ENCODE results near the gene DLG1. TPM values are rescaled to one million over a fixed set of nuclear protein-coding genes. Genes with fewer than 3 reads are reported as not detected.

Gene DLG1
- total and polyA plus RNA-seq, 2 donors (not counting 1 experiment from before 2014, with no cell fraction given): 47.7 to 53.0 TPM

DNA sequence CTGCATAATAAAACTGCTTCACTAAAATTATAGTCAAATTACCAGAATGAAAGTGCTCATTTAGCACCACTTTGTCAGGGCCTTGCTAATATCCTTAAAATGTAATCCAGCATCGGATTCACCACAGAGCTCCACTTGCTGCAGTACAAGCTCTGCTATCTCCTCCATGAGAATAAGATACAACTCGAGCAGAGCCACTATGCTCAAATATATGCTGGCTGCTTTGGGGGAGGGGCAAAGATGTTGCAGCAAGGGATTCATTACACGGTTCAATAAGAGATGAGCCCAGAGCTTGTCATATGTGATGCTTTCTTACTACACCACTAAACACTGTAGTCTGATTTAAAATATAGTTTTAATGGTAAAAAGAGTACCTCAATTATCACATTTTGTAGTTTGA is 72.2 kb downstream of the DLG1 start:
- H3K79me2 ChIP-seq (ENCODE audit: control insufficient read depth, insufficient read depth, low read length): peaks cover 19% of the 10 kb centered on the region
- no peaks in the 10 kb centered on the region for H3K9me3 ChIP-seq (ENCODE audit: control insufficient read depth, insufficient read depth, low read depth, low read length)
- DNase-seq (ENCODE audit: low read depth in 2 of 2): no peak
- H3K4me2 ChIP-seq (ENCODE audit: extremely low read depth, insufficient read depth, low read length): no peak overlapping the region
- H2AFZ ChIP-seq (ENCODE audit: low read length): no peak overlapping the region
- H3K9ac ChIP-seq (ENCODE audit: insufficient read depth, low read length): no peak overlapping the region
- H3K4me1 ChIP-seq (ENCODE audit: control insufficient read depth, extremely low read depth, insufficient read depth, low read length): peaks cover 5% of the 10 kb centered on the region
- no peaks in the 10 kb centered on the region for H3K36me3 ChIP-seq (ENCODE audit: control insufficient read depth, insufficient read depth, low read length)
- H3K27ac ChIP-seq (ENCODE audit: insufficient read depth, low read length): no peak overlapping the region
- H3K4me3 ChIP-seq (replicated peaks in 1 of 4; ENCODE audit: control extremely low read depth in 1 of 4, insufficient read depth in 1 of 4, low read depth in 3 of 4, low read length in 4 of 4): no peak overlapping the region
- no peak for TF ChIP-seq EZH2 (IDR thresholded peaks at IDR 0.05; ENCODE audit: low read length, missing control alignments)
- TF ChIP-seq, protein P1, sequence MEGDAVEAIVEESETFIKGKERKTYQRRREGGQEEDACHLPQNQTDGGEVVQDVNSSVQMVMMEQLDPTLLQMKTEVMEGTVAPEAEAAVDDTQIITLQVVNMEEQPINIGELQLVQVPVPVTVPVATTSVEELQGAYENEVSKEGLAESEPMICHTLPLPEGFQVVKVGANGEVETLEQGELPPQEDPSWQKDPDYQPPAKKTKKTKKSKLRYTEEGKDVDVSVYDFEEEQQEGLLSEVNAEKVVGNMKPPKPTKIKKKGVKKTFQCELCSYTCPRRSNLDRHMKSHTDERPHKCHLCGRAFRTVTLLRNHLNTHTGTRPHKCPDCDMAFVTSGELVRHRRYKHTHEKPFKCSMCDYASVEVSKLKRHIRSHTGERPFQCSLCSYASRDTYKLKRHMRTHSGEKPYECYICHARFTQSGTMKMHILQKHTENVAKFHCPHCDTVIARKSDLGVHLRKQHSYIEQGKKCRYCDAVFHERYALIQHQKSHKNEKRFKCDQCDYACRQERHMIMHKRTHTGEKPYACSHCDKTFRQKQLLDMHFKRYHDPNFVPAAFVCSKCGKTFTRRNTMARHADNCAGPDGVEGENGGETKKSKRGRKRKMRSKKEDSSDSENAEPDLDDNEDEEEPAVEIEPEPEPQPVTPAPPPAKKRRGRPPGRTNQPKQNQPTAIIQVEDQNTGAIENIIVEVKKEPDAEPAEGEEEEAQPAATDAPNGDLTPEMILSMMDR (conservative IDR thresholded peaks at IDR 0.05 in 1 of 2, IDR thresholded peaks at IDR 0.05 in 1 of 2; ENCODE audit: low read depth in 1 of 2, low read length in 2 of 2): no peak
- no peaks in the 10 kb centered on the region for H3K27me3 ChIP-seq (ENCODE audit: control insufficient read depth, insufficient read depth, low read length)
- H4K20me1 ChIP-seq (ENCODE audit: control insufficient read depth, extremely low read depth, insufficient read depth, low read length): peaks cover 2% of the 10 kb centered on the region

DNA sequence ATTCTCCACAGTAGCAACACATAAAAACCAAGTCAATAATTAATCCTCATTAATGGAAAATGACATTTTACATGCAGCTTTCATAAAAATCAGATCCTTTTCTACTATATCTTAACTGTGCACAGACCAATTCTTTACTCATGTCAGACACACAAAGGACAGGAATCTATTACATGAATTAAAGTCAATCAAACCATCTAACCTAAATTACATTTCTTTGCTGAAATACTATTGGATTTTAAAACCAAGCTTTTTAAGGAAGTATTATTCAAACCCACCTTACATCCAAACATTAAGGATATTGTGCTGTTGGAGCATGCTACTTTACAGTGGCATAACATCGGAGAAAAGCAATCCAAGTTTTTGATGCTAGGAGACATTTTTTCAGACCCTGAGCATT is 72.8 kb downstream of the DLG1 start:
- Histone ChIP-seq H3K27me3 (ENCODE audit: control insufficient read depth, insufficient read depth, low read length) (no peaks in the 10 kb centered on the region), H3K36me3 (ENCODE audit: control insufficient read depth, insufficient read depth, low read length) (no peaks in the 10 kb centered on the region), H2AFZ (ENCODE audit: low read length) (no peak overlapping the region), H3K9me3 (ENCODE audit: control insufficient read depth, insufficient read depth, low read depth, low read length) (no peaks in the 10 kb centered on the region), H3K4me2 (ENCODE audit: extremely low read depth, insufficient read depth, low read length) (no peak overlapping the region), H3K27ac (ENCODE audit: insufficient read depth, low read length) (no peak overlapping the region), H3K4me1 (ENCODE audit: control insufficient read depth, extremely low read depth, insufficient read depth, low read length) (peaks cover 5% of the 10 kb centered on the region), H4K20me1 (ENCODE audit: control insufficient read depth, extremely low read depth, insufficient read depth, low read length) (peaks cover 2% of the 10 kb centered on the region), H3K9ac (ENCODE audit: insufficient read depth, low read length) (no peak overlapping the region), H3K79me2 (ENCODE audit: control insufficient read depth, insufficient read depth, low read length) (peaks cover 25% of the 10 kb centered on the region), H3K4me3 (replicated peaks in 1 of 4; ENCODE audit: control extremely low read depth in 1 of 4, insufficient read depth in 1 of 4, low read depth in 3 of 4, low read length in 4 of 4) (no peak overlapping the region)
- no peak for TF ChIP-seq EZH2 (IDR thresholded peaks at IDR 0.05; ENCODE audit: low read length, missing control alignments)
- TF ChIP-seq, protein P1 (conservative IDR thresholded peaks at IDR 0.05 in 1 of 2, IDR thresholded peaks at IDR 0.05 in 1 of 2; ENCODE audit: low read depth in 1 of 2, low read length in 2 of 2): no peak
- no peak for DNase-seq (ENCODE audit: low read depth in 2 of 2)

DNA sequence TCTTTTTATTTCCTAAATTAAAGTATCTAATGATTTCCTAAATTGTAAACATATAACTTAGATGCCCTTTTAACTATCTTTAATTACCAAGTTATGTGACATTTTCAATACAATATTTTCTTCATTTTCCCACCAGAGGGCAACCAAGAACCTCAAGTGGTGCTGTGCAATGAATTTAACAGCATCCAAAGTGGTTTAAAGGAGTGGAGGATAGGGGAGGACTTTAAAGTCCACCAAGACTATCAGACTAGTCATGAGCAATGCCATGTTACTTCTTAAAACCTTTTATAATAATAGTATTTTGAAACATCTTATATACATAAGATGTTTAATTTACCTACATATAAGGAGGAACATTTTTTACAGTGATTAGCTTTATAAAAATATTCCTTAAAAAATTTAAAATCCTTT is 74.4 kb downstream of the DLG1 start:
- no peaks in the 10 kb centered on the region for H3K36me3 ChIP-seq (ENCODE audit: control insufficient read depth, insufficient read depth, low read length)

More for the DNA sequence above, 74.4 kb downstream of the DLG1 start:
- H3K27ac ChIP-seq (ENCODE audit: insufficient read depth, low read length): no peak overlapping the region
- H3K79me2 ChIP-seq (ENCODE audit: control insufficient read depth, insufficient read depth, low read length): peaks cover 26% of the 10 kb centered on the region
- no peaks in the 10 kb centered on the region for H3K27me3 ChIP-seq (ENCODE audit: control insufficient read depth, insufficient read depth, low read length)
- H2AFZ ChIP-seq (ENCODE audit: low read length): no peak overlapping the region
- peak; percentile 57 to 72 for DNase-seq (ENCODE audit: low read depth in 2 of 2)
- H3K4me3 ChIP-seq (replicated peaks in 1 of 4; ENCODE audit: control extremely low read depth in 1 of 4, insufficient read depth in 1 of 4, low read depth in 3 of 4, low read length in 4 of 4): no peak overlapping the region
- no peak overlapping the region for H3K4me2 ChIP-seq (ENCODE audit: extremely low read depth, insufficient read depth, low read length)
- H3K9me3 ChIP-seq (ENCODE audit: control insufficient read depth, insufficient read depth, low read depth, low read length): no peaks in the 10 kb centered on the region
- peaks cover 5% of the 10 kb centered on the region for H3K4me1 ChIP-seq (ENCODE audit: control insufficient read depth, extremely low read depth, insufficient read depth, low read length)
- no peak overlapping the region for H3K9ac ChIP-seq (ENCODE audit: insufficient read depth, low read length)
- no peak for TF ChIP-seq EZH2 (IDR thresholded peaks at IDR 0.05; ENCODE audit: low read length, missing control alignments)
- TF ChIP-seq, protein P1 (conservative IDR thresholded peaks at IDR 0.05 in 1 of 2, IDR thresholded peaks at IDR 0.05 in 1 of 2; ENCODE audit: low read depth in 1 of 2, low read length in 2 of 2): peak; percentile 55 to 58
- peaks cover 2% of the 10 kb centered on the region for H4K20me1 ChIP-seq (ENCODE audit: control insufficient read depth, extremely low read depth, insufficient read depth, low read length)

Data from fibroblast of lung (primary cell).